ENCODE data around the gene MTLN. TPM values are rescaled to one million over a fixed set of nuclear protein-coding genes. Genes with fewer than 3 reads are reported as not detected.
"Not testable (repeated sequence)": the region's sequence is repeated elsewhere in the genome, so short reads cannot be mapped to it uniquely, and the experiment has no call there.

MTLN gene
- total RNA-seq, 6 donors from 2014 or later, result 25.1 to 113 (median 59.4) TPM

DNA sequence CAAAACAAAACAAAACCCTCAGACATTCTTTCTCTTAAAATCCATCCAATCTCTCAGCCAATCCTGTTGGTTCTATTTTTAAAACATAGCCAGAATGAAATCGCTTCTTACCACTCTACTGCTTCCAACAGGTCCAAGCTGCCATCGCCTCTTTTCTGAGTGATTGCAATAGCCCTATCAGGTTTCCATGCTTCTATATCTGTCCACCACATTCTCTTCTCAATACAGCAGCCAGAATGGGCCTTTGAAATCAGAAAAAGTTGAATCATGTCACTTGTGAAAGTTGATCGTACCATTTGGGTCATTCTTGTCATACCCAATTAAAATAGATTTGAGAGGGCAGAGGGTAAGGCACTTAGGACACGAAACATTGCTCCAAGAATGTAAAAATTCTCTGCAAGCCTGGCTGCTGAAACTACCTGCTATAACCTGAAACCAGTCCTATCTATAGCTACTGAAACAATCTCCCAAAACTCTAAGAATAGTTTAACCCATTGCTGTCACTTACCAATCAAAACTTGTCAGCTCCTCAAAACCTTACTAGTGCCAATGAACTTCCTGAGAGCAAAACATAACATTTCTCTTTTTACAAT lies 3.3 kb upstream of the MTLN start:
- Histone ChIP-seq H3K4me3 (no peak overlapping the region), H3K27me3 (no peaks in the 10 kb centered on the region), H3K9me3 (peaks cover 0 to 5% (median 0%) of the 10 kb centered on the region in 4 donors), H3K27ac (no peak overlapping the region), H3K4me1 (peaks cover 5 to 16% (median 8%) of the 10 kb centered on the region in 4 donors), H3K36me3 (peaks cover 0 to 2% (median 0%) of the 10 kb centered on the region in 4 donors)
- no peak for TF ChIP-seq EP300 (IDR thresholded peaks at IDR 0.05)
- no peak for TF ChIP-seq POLR2A (IDR thresholded peaks at IDR 0.05)
- no peak for TF ChIP-seq POLR2AphosphoS5 (IDR thresholded peaks at IDR 0.05)
- TF ChIP-seq, protein P1, sequence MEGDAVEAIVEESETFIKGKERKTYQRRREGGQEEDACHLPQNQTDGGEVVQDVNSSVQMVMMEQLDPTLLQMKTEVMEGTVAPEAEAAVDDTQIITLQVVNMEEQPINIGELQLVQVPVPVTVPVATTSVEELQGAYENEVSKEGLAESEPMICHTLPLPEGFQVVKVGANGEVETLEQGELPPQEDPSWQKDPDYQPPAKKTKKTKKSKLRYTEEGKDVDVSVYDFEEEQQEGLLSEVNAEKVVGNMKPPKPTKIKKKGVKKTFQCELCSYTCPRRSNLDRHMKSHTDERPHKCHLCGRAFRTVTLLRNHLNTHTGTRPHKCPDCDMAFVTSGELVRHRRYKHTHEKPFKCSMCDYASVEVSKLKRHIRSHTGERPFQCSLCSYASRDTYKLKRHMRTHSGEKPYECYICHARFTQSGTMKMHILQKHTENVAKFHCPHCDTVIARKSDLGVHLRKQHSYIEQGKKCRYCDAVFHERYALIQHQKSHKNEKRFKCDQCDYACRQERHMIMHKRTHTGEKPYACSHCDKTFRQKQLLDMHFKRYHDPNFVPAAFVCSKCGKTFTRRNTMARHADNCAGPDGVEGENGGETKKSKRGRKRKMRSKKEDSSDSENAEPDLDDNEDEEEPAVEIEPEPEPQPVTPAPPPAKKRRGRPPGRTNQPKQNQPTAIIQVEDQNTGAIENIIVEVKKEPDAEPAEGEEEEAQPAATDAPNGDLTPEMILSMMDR (IDR thresholded peaks at IDR 0.05), result no peak
- 76 to 78% methylated on average over 4 of the region's 4 CpGs for WGBS, 2 donors
- DNase-seq (no peak), ATAC-seq (ENCODE audit: low FRiP score in 2 of 2) (no peak)

GRCh38 chr2:110215091-110215490 lies 2.7 kb upstream of the MTLN start:
- peaks cover 5 to 16% (median 8%) of the 10 kb centered on the region in 4 donors for H3K4me1 ChIP-seq

DNA sequence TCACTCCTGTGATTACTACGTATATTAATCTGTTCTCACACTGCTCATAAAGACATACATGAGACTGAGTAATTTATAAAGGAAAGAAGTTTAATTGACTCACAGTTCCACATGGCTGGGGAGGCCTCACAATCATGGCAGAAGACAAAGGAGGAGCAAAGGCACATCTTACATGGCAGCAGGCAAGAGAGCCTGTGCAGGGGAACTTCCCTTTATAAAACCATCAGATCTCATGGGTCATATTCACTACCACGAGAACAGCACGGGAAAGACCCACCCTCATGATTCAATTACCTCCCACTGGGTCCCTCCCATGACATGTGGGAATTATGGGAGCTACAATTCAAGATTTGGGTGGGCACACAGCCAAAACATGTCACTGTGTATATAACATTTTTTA lies 1.2 kb upstream of the MTLN start:
- H3K4me1 ChIP-seq, result peaks cover 5 to 16% (median 8%) of the 10 kb centered on the region in 4 donors
- not testable (repeated sequence) for H3K36me3 ChIP-seq; H3K27me3 ChIP-seq; DNase-seq; H3K4me3 ChIP-seq; ATAC-seq (ENCODE audit: low FRiP score in 2 of 2); H3K9me3 ChIP-seq; H3K27ac ChIP-seq
- 80 to 83% methylated on average over 3 of the region's 3 CpGs for WGBS, 2 donors

More at GRCh38 chr2:110215091-110215490, 2.7 kb upstream of the MTLN start:
- no peak for TF ChIP-seq EP300 (IDR thresholded peaks at IDR 0.05)
- Histone ChIP-seq H3K27me3 (no peaks in the 10 kb centered on the region), H3K9me3 (peaks cover 0 to 5% (median 0%) of the 10 kb centered on the region in 4 donors), H3K36me3 (peaks cover 0 to 6% (median under 1%) of the 10 kb centered on the region in 4 donors), H3K4me3 (no peak overlapping the region), H3K27ac (no peak overlapping the region)
- DNase-seq (no peak), ATAC-seq (ENCODE audit: low FRiP score in 2 of 2) (no peak)
- 57 to 71% methylated on average over 2 of the region's 2 CpGs for WGBS, 2 donors

DNA sequence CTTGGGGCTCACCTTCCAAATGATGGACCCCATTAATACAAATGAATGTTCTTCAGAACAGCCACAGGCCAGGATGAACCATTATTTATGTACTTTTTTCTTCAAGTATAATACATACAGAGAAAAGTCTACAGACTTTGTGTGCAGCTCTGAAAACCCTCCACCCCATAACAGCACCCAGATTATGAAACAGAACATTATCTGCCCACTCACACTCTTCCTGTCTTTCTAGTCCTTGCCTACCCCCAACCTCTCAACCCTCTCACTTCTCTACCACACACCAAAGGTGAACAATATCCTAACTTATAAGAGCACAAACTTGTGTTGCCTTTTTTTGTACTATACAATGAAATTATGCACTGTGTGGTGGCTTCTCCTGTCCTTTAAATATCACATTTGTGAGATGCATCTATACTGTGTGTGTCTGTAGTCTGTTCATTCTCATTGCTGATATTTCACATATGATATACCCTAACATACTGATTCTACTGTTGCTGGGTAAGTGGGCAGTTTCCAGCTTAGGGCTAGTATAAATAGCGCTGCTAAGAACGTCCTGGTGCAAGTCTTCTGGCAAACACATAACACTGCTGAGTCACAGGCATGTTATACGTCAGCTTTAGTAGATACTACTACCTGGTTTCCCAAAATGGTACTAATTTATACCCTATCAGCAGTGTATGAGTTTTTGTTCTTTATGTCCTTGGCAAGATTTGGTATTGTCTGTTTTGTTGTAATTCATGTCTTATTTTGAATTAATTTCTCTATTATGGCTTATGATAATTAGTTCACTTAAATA lies 6.5 kb downstream of the MTLN start:
- no peak for DNase-seq
- Histone ChIP-seq H3K4me1 (peaks cover 0 to 18% (median 8%) of the 10 kb centered on the region in 4 donors), H3K27ac (no peak overlapping the region), H3K4me3 (peak overlapping the region in 1 of 4 donors; percentile 80), H3K9me3 (no peaks in the 10 kb centered on the region), H3K36me3 (peaks cover 0 to 10% (median 3%) of the 10 kb centered on the region in 4 donors), H3K27me3 (no peaks in the 10 kb centered on the region)
- WGBS, 2 donors, result 62 to 63% methylated on average over 3 of the region's 3 CpGs
- TF ChIP-seq POLR2A (IDR thresholded peaks at IDR 0.05) (no peak), POLR2AphosphoS5 (IDR thresholded peaks at IDR 0.05) (no peak), EP300 (IDR thresholded peaks at IDR 0.05) (no peak)
- TF ChIP-seq, protein P1 (IDR thresholded peaks at IDR 0.05), result no peak
- ATAC-seq (ENCODE audit: low FRiP score in 2 of 2), result no peak

GRCh38 chr2:110204408-110205385 lies 7.7 kb downstream of the MTLN start, which contains the start of gene NPHP1:
TSS of gene NPHP1 (minus strand) at chr2:110205013. CDS start at chr2:110204968, 45 bp downstream.
- Histone ChIP-seq H3K4me1 (peaks cover 0 to 16% (median 8%) of the 10 kb centered on the region in 4 donors), H3K36me3 (peaks cover 0 to 5% (median 0%) of the 10 kb centered on the region in 4 donors), H3K4me3 (peak within 1 kb of the TSS; percentile 80 to 89 (median 84)), H3K9me3 (no peaks in the 10 kb centered on the region), H3K27me3 (no peaks in the 10 kb centered on the region), H3K27ac (peak within 1 kb of the TSS; percentile 29 to 69 (median 50))
- 2% methylated on average over 33 to 38 of the region's 43 CpGs for WGBS, 2 donors
- ATAC-seq (ENCODE audit: low FRiP score in 2 of 2) (peak; percentile 94 to 98), DNase-seq (peak; percentile 83 to 98)
- TF ChIP-seq EP300 (IDR thresholded peaks at IDR 0.05) (no peak), POLR2A (IDR thresholded peaks at IDR 0.05) (peak in 3 of 4 donors; percentile 33 to 56 (median 37)), POLR2AphosphoS5 (IDR thresholded peaks at IDR 0.05) (peak; percentile 52 to 88)
- TF ChIP-seq, protein P1 (IDR thresholded peaks at IDR 0.05), result peak in 1 of 6 experiments; percentile 18

All from upper lobe of left lung (tissue), 6 donors.